HCT116 (cell line): ENCODE results near the gene PLCB3. TPM values are rescaled to one million over a fixed set of nuclear protein-coding genes. Genes with fewer than 3 reads are reported as not detected.

Experiments
- ATAC-seq: fragments of 200-7000 bp; cut with Tn5 transposase; 2 replicates; pipeline ENCODE4 v1.9.1; 2020; ENCODE audit warnings: mild to moderate bottlenecking, moderate library complexity
- BruUV-seq: library from RNA; stranded (reverse); fragments of 400-500 nt; replicated peaks from 2 replicates; lab custom pipeline; 2021; lab: Mats Ljungman, UMichigan
- CTCF ChIA-PET: fragments of 300-600 bp; sonication (Branson Sonifier 250); formaldehyde crosslinking; loops from one replicate; lab custom pipeline; 2021; ENCODE audit warnings: antibody characterized with exemption; lab: Charles Lee
- POLR2A ChIA-PET: fragments of 300-600, 350-600 bp; sonication (Branson Sonifier 250); formaldehyde crosslinking; loops from one replicate; lab custom pipeline; 2021; ENCODE audit warnings: antibody characterized with exemption; lab: Charles Lee
- RAD21 ChIA-PET, 2 experiments: fragments of 300-600 bp; sonication (Branson Sonifier 250); formaldehyde crosslinking; loops; one replicate each; lab custom pipeline; 2023; ENCODE audit warnings: low total read pairs in 2 of 2; ENCODE audit not compliant: uncharacterized antibody in 2 of 2, unreplicated experiment in 2 of 2, low non-redundant PET in 1 of 2; lab: Charles Lee
- DNase-seq: peaks from one replicate; pipeline ENCODE4 v3.0.0-alpha.2; 2010; ENCODE audit warnings: low read depth, low spot score
- H2AFZ ChIP-seq: fragments of 200-600 bp; shearing (Covaris generic), sonication (generic); 2 replicates; pipeline ENCODE4 v1.6.1; 2017; ENCODE audit warnings: low read depth, mixed run types, mixed read lengths, antibody characterized with exemption, low read length; ENCODE audit not compliant: poor library complexity, severe bottlenecking
- H3K27ac ChIP-seq: 2 replicates; pipeline ENCODE4 v1.5.1; 2012; ENCODE audit warnings: low read depth, low read length
- H3K27me3 ChIP-seq: fragments of 200-600 bp; sonication (generic); 2 replicates; pipeline ENCODE4 v1.6.1; 2016; ENCODE audit warnings: mixed run types, low read length, mixed read lengths; ENCODE audit not compliant: insufficient read depth
- H3K36me3 ChIP-seq, 2 experiments: fragments of 200-500 bp in 1 of 2; fragments of 200-600 bp in 1 of 2; sonication (Bioruptor generic) in 1 of 2; sonication (generic) in 1 of 2; 2 replicates each; pipeline versions ENCODE4 v1.5.1 to v1.6.1; 2014 to 2016; ENCODE audit warnings: low read length in 2 of 2, inconsistent platforms in 1 of 2, mixed read lengths in 1 of 2, mixed run types in 1 of 2; ENCODE audit not compliant: insufficient read depth in 2 of 2, control insufficient read depth in 1 of 2
- H3K4me1 ChIP-seq, 2 experiments: fragments of 200-600 bp in 1 of 2; sonication (generic) in 1 of 2; 2 replicates each; pipeline versions ENCODE4 v1.5.1 to v1.6.1; 2012 to 2017; ENCODE audit warnings: low read length in 2 of 2, inconsistent platforms in 1 of 2, mild to moderate bottlenecking in 1 of 2, mixed read lengths in 1 of 2, mixed run types in 1 of 2, moderate library complexity in 1 of 2; ENCODE audit not compliant: insufficient read depth in 2 of 2, control insufficient read depth in 1 of 2
- H3K4me2 ChIP-seq: fragments of 200-600 bp; sonication (generic); 2 replicates; pipeline ENCODE4 v1.6.1; 2017; ENCODE audit warnings: mixed run types, low read length, mixed read lengths
- H3K4me3 ChIP-seq, 2 experiments: fragments of 200-600 bp in 1 of 2; sonication (generic) in 1 of 2; replicated peaks in 1 of 2; 2 replicates each; pipeline ENCODE4 v1.5.1; 2011 to 2016; ENCODE audit warnings: low read length in 2 of 2, control low read depth in 1 of 2, low read depth in 1 of 2, mild to moderate bottlenecking in 1 of 2, mixed read lengths in 1 of 2, mixed run types in 1 of 2
- H3K79me2 ChIP-seq: fragments of 200-600 bp; sonication (generic); 2 replicates; pipeline ENCODE4 v1.6.1; 2017; ENCODE audit warnings: mild to moderate bottlenecking, mixed run types, low read length, moderate library complexity, mixed read lengths; ENCODE audit not compliant: insufficient read depth
- H3K9ac ChIP-seq: fragments of 200-600 bp; sonication (generic); 2 replicates; pipeline ENCODE4 v1.6.1; 2016; ENCODE audit warnings: low read length, mixed read lengths
- H3K9me2 ChIP-seq: fragments of 200-600 bp; sonication (generic), shearing (Covaris generic); 2 replicates; pipeline ENCODE4 v1.6.1; 2017; ENCODE audit warnings: mixed run types, mild to moderate bottlenecking, moderate library complexity; ENCODE audit not compliant: insufficient read depth
- H3K9me3 ChIP-seq, 2 experiments: fragments of 200-500 bp in 1 of 2; fragments of 200-600 bp in 1 of 2; sonication (Bioruptor generic) in 1 of 2; sonication (generic) in 1 of 2; 2 replicates each; pipeline ENCODE4 v1.6.1; 2014 to 2017; ENCODE audit warnings: low read length in 2 of 2, mixed read lengths in 2 of 2, inconsistent platforms in 1 of 2, low read depth in 1 of 2, mild to moderate bottlenecking in 1 of 2, mixed run types in 1 of 2, moderate library complexity in 1 of 2; ENCODE audit not compliant: control insufficient read depth in 1 of 2, insufficient read depth in 1 of 2
- H4K20me1 ChIP-seq: fragments of 200-600 bp; sonication (generic), shearing (Covaris generic); 2 replicates; pipeline ENCODE4 v1.6.1; 2017; ENCODE audit warnings: mixed run types, mild to moderate bottlenecking, moderate library complexity; ENCODE audit not compliant: insufficient read depth
- EGR1 ChIP-seq: IDR thresholded peaks from 2 replicates; pipeline ENCODE4 v1.6.1; 2012; ENCODE audit warnings: low read depth
- ELF1 ChIP-seq: IDR thresholded peaks from 2 replicates; pipeline ENCODE4 v1.6.1; 2012; ENCODE audit warnings: low read depth, borderline replicate concordance
- EZH2 ChIP-seq: fragments of 200-600 bp; sonication (generic); IDR thresholded peaks from 2 replicates; pipeline ENCODE4 v1.6.1; 2017; ENCODE audit warnings: antibody characterized with exemption, mixed run types
- JUND ChIP-seq: IDR thresholded peaks from 2 replicates; pipeline ENCODE4 v1.6.1; 2012
- POLR2A ChIP-seq: IDR thresholded peaks from 2 replicates; pipeline ENCODE4 v1.7.0; 2011; ENCODE audit warnings: borderline replicate concordance; ENCODE audit not compliant: insufficient read depth, insufficient read length; ENCODE audit errors: extremely low read depth
- POLR2AphosphoS5 ChIP-seq: IDR thresholded peaks from 2 replicates; pipeline ENCODE4 v1.6.1; 2011; ENCODE audit warnings: mild to moderate bottlenecking, low read depth, low read length, moderate library complexity
- RAD21 ChIP-seq: IDR thresholded peaks from 2 replicates; pipeline ENCODE4 v1.6.1; 2012; ENCODE audit warnings: low read depth, mild to moderate bottlenecking
- SRF ChIP-seq: IDR thresholded peaks from 2 replicates; pipeline ENCODE4 v1.6.1; 2012; ENCODE audit warnings: low read depth
- YY1 ChIP-seq: IDR thresholded peaks from 2 replicates; pipeline ENCODE4 v1.6.1; 2011; ENCODE audit warnings: low read length, low read depth, moderate library complexity, mild to moderate bottlenecking; ENCODE audit not compliant: insufficient replicate concordance; ENCODE audit errors: extremely low read depth
- ZFX ChIP-seq: fragments of 450-650 bp; IDR thresholded peaks from 2 replicates; pipeline ENCODE4 v1.6.1; 2017
- intact Hi-C: fragments of 100-400 bp; cut with micrococcal nuclease; formaldehyde crosslinking; loops from 2 replicates; pipeline ENCODE4 v1.10.0; 2022
- total RNA-seq: library from RNA; stranded (reverse); gene quantifications from one replicate; pipeline ENCODE4 v1.2.1, GENCODE V29; 2021; ENCODE audit not compliant: unreplicated experiment
- TF ChIP-seq, protein P1 (sequence below): IDR thresholded peaks from 2 replicates; pipeline ENCODE4 v1.6.1; 2012

Gene PLCB3
- total RNA-seq, 1 experiment from 2014 or later: 106 TPM

DNA sequence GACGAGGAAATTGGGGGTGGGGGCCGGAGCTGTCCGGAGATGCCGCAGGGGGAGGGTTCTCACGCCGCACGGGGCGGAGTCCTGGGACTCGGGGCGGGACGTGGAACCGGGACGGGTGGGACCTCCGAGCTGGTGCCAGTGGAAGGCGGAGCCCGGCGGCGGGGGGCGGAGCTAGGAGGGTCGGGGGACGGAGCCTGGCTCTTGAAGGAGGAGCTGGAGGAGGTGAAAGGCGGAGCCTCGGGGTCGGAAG, 10.2 kb upstream of the PLCB3 start:
- CTCF ChIA-PET: interaction anchor here (0.8 to 2.2 kb wide), 8 partner anchors 9 to 115 kb away, joined by 3 to 10 read pairs (median 5); partner anchors contain the start of genes PRDX5 and TRMT112
- peak; percentile 78 for ATAC-seq
- TF ChIP-seq EZH2: no peak
- TF ChIP-seq EGR1: no peak
- RAD21 ChIA-PET: interaction anchor here in 1 of 2 experiments (0.6 kb wide), 1 partner anchor 1758 kb away, joined by 5 read pairs; no protein-coding TSS in a partner anchor
- POLR2A ChIA-PET: interaction anchor here (0.7 to 1.4 kb wide), 11 partner anchors 9 to 114 kb away, joined by 4 to 11 read pairs (median 5); partner anchors contain the start of genes NUDT22, PRDX5, TRMT112 and TRPT1
- H3K4me3 ChIP-seq: peak overlapping the region; percentile 70 to 91
- peaks cover 0 to 20% of the 10 kb centered on the region in 2 experiments; a peak in 1 of 4 replicates for H3K36me3 ChIP-seq
- H3K4me2 ChIP-seq: peak overlapping the region; percentile 84
- no peak overlapping the region for H2AFZ ChIP-seq
- DNase-seq: peak; percentile 98
- no peaks in the 10 kb centered on the region for H3K9me2 ChIP-seq
- peaks cover 46% of the 10 kb centered on the region for H3K79me2 ChIP-seq
- BruUV-seq: no TSS peak
- H3K9me3 ChIP-seq: no peaks in the 10 kb centered on the region
- H3K9ac ChIP-seq: peak overlapping the region; percentile 99
- no peaks in the 10 kb centered on the region for H4K20me1 ChIP-seq
- H3K4me1 ChIP-seq: peaks cover 32 to 61% of the 10 kb centered on the region in 2 experiments
- no peaks in the 10 kb centered on the region for H3K27me3 ChIP-seq
- intact Hi-C loops: loop anchor here (2.0 kb wide), 1 partner anchor 64 kb away; the partner anchor contains the start of gene ESRRA
- H3K27ac ChIP-seq: peak overlapping the region; percentile 96

DNA sequence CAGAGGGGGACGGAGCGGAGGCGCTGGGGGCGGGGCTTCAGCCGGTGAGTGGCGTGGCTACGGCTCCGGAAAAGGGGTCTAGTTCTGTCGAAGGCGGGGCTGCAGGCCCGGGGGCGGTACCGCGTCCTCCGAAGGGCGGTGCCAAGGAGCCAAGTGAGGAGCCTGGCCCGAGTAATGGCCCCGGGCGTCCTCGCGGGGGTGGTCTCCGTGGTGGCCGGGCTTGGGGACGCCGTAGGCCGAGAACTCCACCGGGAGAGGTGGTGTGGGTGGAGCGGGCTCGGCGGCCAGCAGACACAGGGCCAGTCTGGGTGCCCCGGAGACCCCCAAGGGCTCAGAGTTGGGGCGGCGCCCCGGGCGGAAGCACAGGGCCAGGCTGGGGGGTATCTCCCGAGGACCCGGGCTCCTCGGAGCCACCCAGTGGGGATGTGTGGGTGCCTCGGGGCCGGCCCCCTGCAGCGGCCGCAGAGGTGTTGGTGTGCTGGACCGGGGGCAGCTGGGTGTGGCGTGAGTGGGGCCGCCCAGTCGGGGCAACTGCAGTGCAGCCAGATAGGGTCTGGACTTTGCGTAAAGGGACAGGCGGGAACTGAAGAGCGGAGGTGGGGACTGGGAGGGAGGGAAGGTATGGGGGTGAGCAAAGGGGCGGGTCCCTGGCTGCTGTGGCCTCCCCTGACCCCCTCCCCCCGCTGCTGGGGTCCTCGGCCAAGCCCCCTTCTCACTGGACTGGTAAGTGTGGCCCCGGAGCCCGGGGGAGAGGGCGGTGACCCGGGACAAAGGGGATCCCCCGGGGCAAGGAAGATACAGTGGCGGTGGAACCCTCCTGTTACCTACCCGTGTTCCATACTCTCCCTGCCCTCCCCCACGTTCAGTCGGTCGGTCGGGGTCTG, 9.6 kb upstream of the PLCB3 start:
- RAD21 ChIA-PET: interaction anchor here in 1 of 2 experiments (0.6 kb wide), 1 partner anchor 1758 kb away, joined by 5 read pairs; no protein-coding TSS in a partner anchor
- DNase-seq: no peak
- intact Hi-C loops: loop anchor here (1.0 to 2.0 kb wide), 2 partner anchors 43 to 63 kb away; partner anchors contain the start of genes BAD and ESRRA

More for the DNA sequence above, 9.6 kb upstream of the PLCB3 start:
- TF ChIP-seq ELF1 (no peak), ZFX (peak; percentile 27; the same call in 1 of the 2 replicates), JUND (no peak), RAD21 (no peak), POLR2AphosphoS5 (peak; percentile 84), YY1 (peak; percentile 68), SRF (no peak), EGR1 (no peak), POLR2A (peak; percentile 79)
- TF ChIP-seq, protein P1, sequence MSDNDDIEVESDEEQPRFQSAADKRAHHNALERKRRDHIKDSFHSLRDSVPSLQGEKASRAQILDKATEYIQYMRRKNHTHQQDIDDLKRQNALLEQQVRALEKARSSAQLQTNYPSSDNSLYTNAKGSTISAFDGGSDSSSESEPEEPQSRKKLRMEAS: no peak
- peaks cover 0 to 20% of the 10 kb centered on the region in 2 experiments; a peak in 1 of 4 replicates for H3K36me3 ChIP-seq
- no peak overlapping the region for H2AFZ ChIP-seq
- peak overlapping the region; percentile 99 for H3K9ac ChIP-seq
- H3K9me2 ChIP-seq: no peaks in the 10 kb centered on the region
- H3K4me1 ChIP-seq: peaks cover 32 to 60% of the 10 kb centered on the region in 2 experiments
- ATAC-seq: peak; percentile 28
- TSS peak; percentile 66 for BruUV-seq
- CTCF ChIA-PET: interaction anchor here (0.8 to 2.2 kb wide), 10 partner anchors 8 to 115 kb away, joined by 3 to 10 read pairs (median 4); partner anchors contain the start of genes PRDX5 and TRMT112
- no peaks in the 10 kb centered on the region for H3K27me3 ChIP-seq
- no peaks in the 10 kb centered on the region for H4K20me1 ChIP-seq
- H3K27ac ChIP-seq: peak overlapping the region; percentile 88
- peaks cover 48% of the 10 kb centered on the region for H3K79me2 ChIP-seq
- no peaks in the 10 kb centered on the region for H3K9me3 ChIP-seq
- POLR2A ChIA-PET: interaction anchor here (0.7 to 2.0 kb wide), 12 partner anchors 8 to 114 kb away, joined by 4 to 11 read pairs (median 6); partner anchors contain the start of genes NUDT22, PRDX5, TRMT112 and TRPT1
- peak overlapping the region; percentile 70 to 91 for H3K4me3 ChIP-seq
- peak overlapping the region; percentile 84 for H3K4me2 ChIP-seq
